Spleen (tissue), 11 donors: ENCODE results near the gene YWHAG. TPM values are rescaled to one million over a fixed set of nuclear protein-coding genes. Genes with fewer than 3 reads are reported as not detected.
A peak's percentile ranks its signal among the peaks of the same experiment; 100 is the strongest.

ENCODE experiments used
- DNase-seq: peaks from one replicate; pipeline ENCODE4 v3.0.0-alpha.2; 2020
- H3K27ac ChIP-seq, 8 donors: fragments of 200-600 bp; sonication (generic) in 7 of 8; 1 replicate in 4 of 8; 2 replicates in 4 of 8; pipeline versions ENCODE4 v1.5.0 to v1.8.0; 2016 to 2021; ENCODE audit warnings: inconsistent platforms in 4 of 8, mild to moderate bottlenecking in 4 of 8, moderate library complexity in 1 of 8
- H3K27me3 ChIP-seq, 7 donors: fragments of 200-600 bp; sonication (generic) in 6 of 7; replicated peaks in 1 of 7; 1 replicate in 4 of 7; 2 replicates in 3 of 7; pipeline versions ENCODE4 v1.5.0 to v1.8.0; 2016 to 2021; ENCODE audit warnings: inconsistent platforms in 3 of 7, mild to moderate bottlenecking in 1 of 7
- H3K36me3 ChIP-seq, 6 donors: fragments of 200-600 bp; sonication (generic) in 5 of 6; 1 replicate in 4 of 6; 2 replicates in 2 of 6; pipeline versions ENCODE4 v1.5.0 to v1.8.0; 2016 to 2021; ENCODE audit warnings: inconsistent platforms in 2 of 6
- H3K4me1 ChIP-seq, 6 donors: fragments of 200-600 bp; sonication (generic) in 5 of 6; 1 replicate in 3 of 6; 2 replicates in 3 of 6; pipeline versions ENCODE4 v1.5.0 to v1.8.0; 2016 to 2021; ENCODE audit warnings: inconsistent platforms in 3 of 6
- H3K4me3 ChIP-seq, 8 donors: fragments of 200-600 bp; sonication (generic) in 7 of 8; 1 replicate in 4 of 8; 2 replicates in 4 of 8; pipeline versions ENCODE4 v1.5.0 to v1.8.0; 2016 to 2021; ENCODE audit warnings: inconsistent platforms in 4 of 8, mild to moderate bottlenecking in 4 of 8, moderate library complexity in 2 of 8
- H3K9me3 ChIP-seq, 8 donors: fragments of 200-600 bp; sonication (generic) in 7 of 8; 1 replicate in 4 of 8; 2 replicates in 4 of 8; pipeline versions ENCODE4 v1.5.0 to v1.8.0; 2016 to 2021; ENCODE audit warnings: inconsistent platforms in 4 of 8
- POLR2A ChIP-seq, 3 donors: fragments of 450-650 bp; IDR thresholded peaks; one replicate each; pipeline ENCODE4 v1.5.1; 2017; ENCODE audit warnings: antibody characterized with exemption in 3 of 3, mild to moderate bottlenecking in 1 of 3
- POLR2AphosphoS5 ChIP-seq, 3 donors: sonication (generic); formaldehyde crosslinking; IDR thresholded peaks; one replicate each; pipeline ENCODE4 v1.5.1; 2017; ENCODE audit warnings: antibody characterized with exemption in 3 of 3
- WGBS, 5 donors: extraction: QIAGEN DNeasy Blood & Tissue Kit in 3 of 5; methylation state at CpG; one replicate each; pipeline versions ENCODE4 v1.1.5 to v1.1.7; 2013 to 2018; 5-methylcytosine and 5-hydroxymethylcytosine counted together
- intact Hi-C: fragments of 100-400 bp; cut with DNase I; formaldehyde crosslinking; loops from one replicate; pipeline ENCODE4 v1.15.0; 2023; ENCODE audit warnings: low total_unique reads
- polyA plus RNA-seq, 3 donors: library from polyadenylated mRNA; stranded (reverse); fragments of 200-250 nt; gene quantifications; one replicate each; pipeline ENCODE4 v1.2.1, GENCODE V29; 2013
- total RNA-seq, 7 donors: library from RNA; depleted of rRNA in 3 of 7; stranded (reverse); fragments of >200 nt in 3 of 7; fragmentation: NEBNext Ultra II Directional in 4 of 7; extraction: Animal tissue kit (Norgen Biotek cat#: 25700) in 4 of 7; gene quantifications; one replicate each; pipeline versions ENCODE4 v1.1.0 to v1.2.1, GENCODE V29; 2016 to 2021
- TF ChIP-seq, protein P1 (sequence below), 11 experiments: fragments of 200-600 bp in 7 of 11; fragments of 450-650 bp in 4 of 11; sonication (generic) in 4 of 11; IDR thresholded peaks in 8 of 11; conservative IDR thresholded peaks in 3 of 11; 1 replicate in 7 of 11; 2 replicates in 4 of 11; pipeline versions ENCODE4 v1.4.0 to v1.8.0; 2016 to 2021; ENCODE audit warnings: antibody characterized with exemption in 11 of 11, inconsistent platforms in 4 of 11, mild to moderate bottlenecking in 1 of 11
- donor health status: healthy with polysubstance abuse.
- donor health status: DM: no; HTN: no; CAD: no; lungs with moderate emphysema.
- donor health status: DM: no; HTN: no; CAD: no.
- donor health status: Bipolar disorder and iron deficiency.
- donor health status: healthy.
- donor health status: DM: no; HTN: no; CAD: no.
- donor health status: DM: yes; HTN: yes; CAD: no.

The YWHAG gene
- total and polyA plus RNA-seq, 10 donors = 19.7 to 108 (median 70.4) TPM

DNA sequence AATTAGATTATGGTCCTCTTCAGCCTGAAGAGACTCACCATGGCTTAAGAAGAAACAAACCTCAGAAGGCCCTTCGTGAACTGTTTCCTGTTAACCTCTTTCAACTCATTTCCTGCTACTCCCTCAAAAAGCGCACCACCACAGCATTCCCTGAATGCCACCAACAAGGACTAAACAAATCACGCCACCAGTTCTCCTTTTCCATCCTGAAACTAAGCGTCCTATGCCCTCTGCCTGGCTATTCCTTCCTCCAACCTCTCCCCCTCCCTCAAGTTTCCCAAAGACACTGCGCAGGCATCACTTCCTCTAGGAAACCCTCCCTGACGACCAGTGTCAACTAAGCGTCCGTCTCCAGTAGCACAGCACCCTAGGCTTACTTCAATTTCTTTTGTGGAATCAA lies 12.0 kb downstream of the YWHAG start:
- H3K4me1 ChIP-seq = peaks cover 16 to 90% (median 60%) of the 10 kb centered on the region in 6 donors
- intact Hi-C loops = no loop called here
- no peak overlapping the region for H3K4me3 ChIP-seq
- peaks cover 3 to 96% (median 48%) of the 10 kb centered on the region in 6 donors for H3K36me3 ChIP-seq
- no peak for DNase-seq
- 20 to 42% (median 29%) methylated on average over 8 of the region's 8 CpGs for WGBS, 5 donors
- TF ChIP-seq POLR2AphosphoS5 (IDR thresholded peaks at IDR 0.05) (peak in 2 of 3 donors; percentile 4 to 72), POLR2A (IDR thresholded peaks at IDR 0.05) (no peak)
- TF ChIP-seq, protein P1, sequence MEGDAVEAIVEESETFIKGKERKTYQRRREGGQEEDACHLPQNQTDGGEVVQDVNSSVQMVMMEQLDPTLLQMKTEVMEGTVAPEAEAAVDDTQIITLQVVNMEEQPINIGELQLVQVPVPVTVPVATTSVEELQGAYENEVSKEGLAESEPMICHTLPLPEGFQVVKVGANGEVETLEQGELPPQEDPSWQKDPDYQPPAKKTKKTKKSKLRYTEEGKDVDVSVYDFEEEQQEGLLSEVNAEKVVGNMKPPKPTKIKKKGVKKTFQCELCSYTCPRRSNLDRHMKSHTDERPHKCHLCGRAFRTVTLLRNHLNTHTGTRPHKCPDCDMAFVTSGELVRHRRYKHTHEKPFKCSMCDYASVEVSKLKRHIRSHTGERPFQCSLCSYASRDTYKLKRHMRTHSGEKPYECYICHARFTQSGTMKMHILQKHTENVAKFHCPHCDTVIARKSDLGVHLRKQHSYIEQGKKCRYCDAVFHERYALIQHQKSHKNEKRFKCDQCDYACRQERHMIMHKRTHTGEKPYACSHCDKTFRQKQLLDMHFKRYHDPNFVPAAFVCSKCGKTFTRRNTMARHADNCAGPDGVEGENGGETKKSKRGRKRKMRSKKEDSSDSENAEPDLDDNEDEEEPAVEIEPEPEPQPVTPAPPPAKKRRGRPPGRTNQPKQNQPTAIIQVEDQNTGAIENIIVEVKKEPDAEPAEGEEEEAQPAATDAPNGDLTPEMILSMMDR (IDR thresholded peaks at IDR 0.05 in 8 of 11, conservative IDR thresholded peaks at IDR 0.05 in 3 of 11) = no peak
- H3K27ac ChIP-seq = peak overlapping the region; percentile 44 to 83 (median 70)
- H3K27me3 ChIP-seq = no peaks in the 10 kb centered on the region
- H3K9me3 ChIP-seq = no peaks in the 10 kb centered on the region

DNA sequence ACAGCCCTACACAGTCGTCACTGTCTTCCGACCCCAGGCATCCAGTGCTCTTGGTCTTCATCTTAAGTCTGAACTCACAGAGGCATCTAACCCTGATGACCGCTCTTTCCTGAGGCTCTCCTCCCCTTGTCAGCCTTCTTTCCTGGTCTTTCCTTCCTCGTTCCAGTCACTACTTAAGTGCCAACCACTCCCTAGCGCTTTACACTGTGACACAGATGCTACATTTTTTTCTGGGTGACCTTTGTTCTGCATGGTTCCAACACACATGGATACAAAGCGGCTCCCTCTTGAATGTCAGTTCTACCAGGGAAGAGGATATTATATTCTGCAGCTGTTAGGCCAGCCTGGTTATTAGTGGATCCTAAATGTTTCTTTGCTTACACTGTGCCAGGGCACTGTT lies 12.7 kb downstream of the YWHAG start:
- WGBS, 5 donors = 62 to 79% (median 71%) methylated on average over 6 of the region's 6 CpGs
- TF ChIP-seq, protein P1 (IDR thresholded peaks at IDR 0.05 in 8 of 11, conservative IDR thresholded peaks at IDR 0.05 in 3 of 11) = no peak
- TF ChIP-seq POLR2A (IDR thresholded peaks at IDR 0.05) (no peak), POLR2AphosphoS5 (IDR thresholded peaks at IDR 0.05) (peak in 1 of 3 donors; percentile 46)
- intact Hi-C loops = no loop called here
- Histone ChIP-seq H3K36me3 (peaks cover 3 to 99% (median 48%) of the 10 kb centered on the region in 6 donors), H3K27me3 (no peaks in the 10 kb centered on the region), H3K27ac (peak overlapping the region; percentile 30 to 83 (median 70)), H3K9me3 (no peaks in the 10 kb centered on the region), H3K4me3 (no peak overlapping the region), H3K4me1 (peaks cover 16 to 90% (median 58%) of the 10 kb centered on the region in 6 donors)
- DNase-seq = no peak

DNA sequence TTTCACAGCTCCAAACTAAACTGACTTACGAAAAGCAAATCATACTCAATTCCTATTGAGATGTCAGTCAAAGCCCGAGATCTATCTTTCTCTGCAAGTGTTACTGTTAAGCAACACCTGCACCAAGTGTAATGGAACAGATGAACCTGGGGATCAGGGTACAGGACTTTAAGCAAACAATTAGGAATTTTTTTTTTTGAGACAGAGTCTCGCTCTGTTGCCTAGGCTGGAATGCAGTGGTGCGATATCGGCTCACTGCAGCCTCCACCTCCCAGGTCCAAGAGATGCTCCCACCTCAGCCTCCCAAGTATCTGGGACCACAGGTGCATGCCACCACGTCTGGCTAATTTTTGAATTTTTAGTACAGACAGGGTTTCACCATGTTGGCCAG lies 14.9 kb downstream of the YWHAG start:
- Histone ChIP-seq H3K27me3 (no peaks in the 10 kb centered on the region), H3K4me3 (no peak overlapping the region), H3K4me1 (peaks cover 24 to 93% (median 56%) of the 10 kb centered on the region in 6 donors), H3K9me3 (no peaks in the 10 kb centered on the region), H3K27ac (peak overlapping the region in 1 of 8 donors; percentile 2), H3K36me3 (peaks cover 3 to 99% (median 38%) of the 10 kb centered on the region in 6 donors)
- intact Hi-C loops = no loop called here
- TF ChIP-seq, protein P1 (IDR thresholded peaks at IDR 0.05 in 8 of 11, conservative IDR thresholded peaks at IDR 0.05 in 3 of 11) = no peak
- no peak for TF ChIP-seq POLR2AphosphoS5 (IDR thresholded peaks at IDR 0.05)
- TF ChIP-seq POLR2A (IDR thresholded peaks at IDR 0.05) = no peak
- WGBS, 5 donors = 94 to 98% (median 96%) methylated on average over 6 of the region's 6 CpGs
- DNase-seq = no peak

- peaks cover 28 to 93% (median 58%) of the 10 kb centered on the region in 6 donors for H3K4me1 ChIP-seq
- DNase-seq = no peak
- intact Hi-C loops = no loop called here
Measured at GRCh38 chr7:76343294-76343930, 15.4 kb downstream of the YWHAG start.

More at GRCh38 chr7:76343294-76343930, 15.4 kb downstream of the YWHAG start:
- H3K9me3 ChIP-seq = no peaks in the 10 kb centered on the region
- peaks cover 3 to 95% (median 36%) of the 10 kb centered on the region in 6 donors for H3K36me3 ChIP-seq
- no peak overlapping the region for H3K4me3 ChIP-seq
- WGBS, 5 donors = 88 to 97% (median 94%) methylated on average over 6 of the region's 6 CpGs
- H3K27ac ChIP-seq = peak overlapping the region in 1 of 8 donors; percentile 2
- no peaks in the 10 kb centered on the region for H3K27me3 ChIP-seq
- TF ChIP-seq, protein P1 (IDR thresholded peaks at IDR 0.05 in 8 of 11, conservative IDR thresholded peaks at IDR 0.05 in 3 of 11) = no peak
- TF ChIP-seq POLR2A (IDR thresholded peaks at IDR 0.05) (no peak), POLR2AphosphoS5 (IDR thresholded peaks at IDR 0.05) (no peak)
